Measurements from ENCODE around the gene HLCS.

HLCS gene

DNA sequence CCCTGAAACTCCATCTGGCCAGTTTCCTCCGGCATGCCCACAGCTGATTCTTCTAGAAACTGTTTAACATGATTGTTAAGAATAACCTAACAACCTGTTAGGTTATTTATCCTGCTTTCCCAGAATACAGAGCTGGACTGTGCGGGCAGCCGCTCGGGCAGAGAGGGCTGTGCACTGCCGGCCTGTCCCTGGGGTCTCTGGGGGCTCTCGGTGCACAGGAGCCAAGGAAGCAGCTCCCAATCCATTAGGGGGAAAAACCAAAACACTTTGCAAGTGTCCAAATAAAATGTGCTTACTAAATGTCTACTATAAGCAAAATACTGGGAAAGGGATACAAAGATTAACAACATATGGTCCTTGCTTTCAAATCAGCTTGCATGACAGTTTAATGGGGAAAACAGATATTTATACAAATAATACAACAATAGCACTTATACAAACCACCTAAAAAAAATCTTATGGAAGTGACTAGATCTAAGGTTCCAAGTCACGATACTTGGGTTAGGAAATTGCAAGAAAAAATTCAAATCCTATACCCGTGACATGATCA lies 50.7 kb downstream of the HLCS start:
- DNase-seq (ENCODE audit: low read depth in 1 of 2, low spot score in 1 of 2): no peak

- DNase-seq (ENCODE audit: low read depth in 1 of 2, low spot score in 1 of 2): no peak
Measured at GRCh38 chr21:36915014-36915695, 51.3 kb downstream of the HLCS start.

GRCh38 chr21:36914244-36915013 lies 52.0 kb downstream of the HLCS start:
- DNase-seq (ENCODE audit: low read depth in 1 of 2, low spot score in 1 of 2): no peak

DNA sequence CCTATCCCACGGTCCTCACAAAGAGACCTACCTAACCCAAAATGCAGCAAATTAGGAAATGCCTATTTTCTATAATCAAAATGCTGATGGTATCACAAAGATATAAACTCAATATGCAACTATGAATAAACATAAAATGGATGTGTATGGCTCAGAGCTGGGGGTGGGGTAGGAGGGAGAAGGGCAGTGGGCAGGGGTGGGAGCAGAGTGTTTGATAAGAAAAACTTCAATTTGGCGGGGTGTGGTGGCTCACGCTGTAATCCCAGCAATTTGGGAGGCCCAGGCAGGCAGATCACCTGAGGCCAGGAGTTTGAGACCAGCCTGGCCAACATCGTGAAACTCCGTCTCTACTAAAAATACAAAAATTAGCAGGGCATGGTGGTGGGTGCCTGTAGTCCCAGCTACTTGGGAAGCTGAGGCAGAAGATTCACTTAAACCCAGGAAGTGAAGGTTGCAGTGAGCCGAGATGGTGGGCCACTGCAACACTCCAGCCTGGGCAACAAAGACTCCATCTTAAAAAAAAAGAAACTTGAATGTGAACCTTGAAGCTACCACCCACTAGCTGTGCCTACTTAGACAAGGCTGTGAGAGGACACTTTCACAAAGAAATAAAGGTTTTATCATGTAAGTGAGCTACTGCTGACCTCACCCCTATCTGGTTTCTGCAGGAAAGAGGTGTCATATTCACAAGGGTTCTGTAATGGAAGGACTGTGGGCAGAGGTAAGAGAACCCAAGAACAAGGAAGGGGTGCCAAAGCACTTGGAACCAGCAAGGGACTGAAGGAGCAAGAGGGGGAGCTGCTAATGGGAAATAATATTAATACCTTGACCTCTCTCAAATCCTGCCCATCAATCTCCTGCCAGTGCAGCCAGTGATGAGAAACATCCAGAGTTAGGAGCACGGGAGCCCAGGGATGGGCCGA lies 53.0 kb downstream of the HLCS start:
- no peak for DNase-seq (ENCODE audit: low read depth in 1 of 2, low spot score in 1 of 2)

DNA sequence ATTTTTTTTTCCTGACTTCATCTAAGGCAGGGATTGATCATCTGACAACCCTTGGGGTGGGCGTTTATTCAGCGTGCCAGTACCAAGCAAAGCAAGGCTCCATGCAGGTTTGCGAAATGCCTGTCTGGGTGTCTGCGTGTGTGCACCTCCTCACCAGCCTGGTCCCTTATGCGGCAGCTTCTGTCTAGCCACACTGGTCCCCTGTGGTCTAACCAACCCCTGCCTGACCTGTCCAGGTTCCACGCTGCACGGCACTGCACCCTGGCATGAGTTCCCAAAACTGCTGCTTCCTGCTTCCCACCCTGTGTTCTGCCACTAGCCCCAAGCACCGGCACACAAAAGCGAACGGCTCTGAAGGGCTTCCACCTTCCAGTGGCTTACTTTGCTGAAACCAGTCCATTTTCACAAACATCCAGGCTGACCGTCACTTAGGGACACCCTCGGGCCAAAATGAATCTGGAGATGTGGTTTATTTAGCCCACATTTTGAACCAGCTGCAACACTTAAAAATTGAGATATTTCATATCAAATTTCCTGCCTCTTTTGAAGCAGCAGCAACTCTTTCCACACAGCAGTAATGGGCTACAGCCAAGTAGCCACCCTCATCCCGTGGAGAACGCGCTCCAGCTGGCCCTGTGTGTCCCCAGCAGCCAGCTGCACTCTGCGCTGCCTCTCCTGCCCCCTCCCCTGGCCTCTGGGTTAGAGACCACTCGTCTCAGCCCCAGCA lies 55.7 kb downstream of the HLCS start:
- no peak for DNase-seq (ENCODE audit: low read depth in 1 of 2, low spot score in 1 of 2)

- peak in 1 of 2 donors; percentile 5 for DNase-seq (ENCODE audit: low read depth in 1 of 2, low spot score in 1 of 2)
Measured at GRCh38 chr21:36909901-36910561, 56.4 kb downstream of the HLCS start.

DNA sequence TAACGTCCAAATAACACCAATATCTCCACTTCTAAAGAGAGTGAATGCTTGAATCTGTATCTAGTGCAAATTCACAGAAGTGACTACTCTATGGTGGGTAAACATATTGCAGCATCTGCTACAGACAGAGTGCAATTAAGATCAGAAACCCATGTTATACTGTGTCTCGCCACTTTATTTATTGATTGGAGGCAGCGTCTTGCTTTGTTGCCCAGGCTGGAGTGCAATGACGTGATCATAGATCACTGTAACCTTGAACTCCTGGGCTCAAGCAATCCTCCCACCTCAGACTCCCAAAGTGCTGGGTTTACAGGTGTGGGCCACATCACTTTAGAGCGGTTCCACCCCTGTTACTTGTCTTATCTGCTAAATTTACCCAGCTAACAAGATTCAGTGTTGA lies 57.0 kb downstream of the HLCS start:
- no peak for DNase-seq (ENCODE audit: low read depth in 1 of 2, low spot score in 1 of 2)

DNA sequence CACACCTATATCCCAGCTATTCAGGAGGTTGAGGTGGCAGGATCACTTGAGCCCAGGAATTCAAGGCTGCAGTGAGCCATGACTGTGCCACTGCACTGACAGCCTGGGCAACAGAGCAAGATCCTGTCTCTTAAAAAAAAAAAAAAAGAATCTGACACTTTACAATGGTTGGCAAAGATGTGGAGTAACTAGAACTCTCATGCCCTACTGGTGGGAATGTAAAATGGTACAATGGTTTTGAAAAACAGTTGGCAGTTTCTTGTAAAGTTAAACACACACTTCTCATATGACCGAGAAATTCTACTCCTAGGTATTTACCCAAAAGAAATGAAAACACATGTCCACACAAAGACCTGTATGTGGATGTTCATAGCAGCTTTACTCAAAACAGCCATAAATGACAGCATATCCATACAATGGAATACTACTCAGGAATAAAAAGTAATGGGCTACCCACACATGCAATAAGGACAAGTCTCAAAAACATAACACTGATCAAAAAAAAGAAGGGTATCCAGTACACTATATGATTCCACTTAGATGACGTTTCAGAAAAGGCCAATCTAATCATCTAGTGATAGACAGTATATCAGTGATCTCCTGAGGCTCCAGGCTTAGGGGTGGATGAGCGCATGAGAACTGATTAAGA lies 58.1 kb downstream of the HLCS start:
- DNase-seq (ENCODE audit: low read depth in 1 of 2, low spot score in 1 of 2): no peak

DNA sequence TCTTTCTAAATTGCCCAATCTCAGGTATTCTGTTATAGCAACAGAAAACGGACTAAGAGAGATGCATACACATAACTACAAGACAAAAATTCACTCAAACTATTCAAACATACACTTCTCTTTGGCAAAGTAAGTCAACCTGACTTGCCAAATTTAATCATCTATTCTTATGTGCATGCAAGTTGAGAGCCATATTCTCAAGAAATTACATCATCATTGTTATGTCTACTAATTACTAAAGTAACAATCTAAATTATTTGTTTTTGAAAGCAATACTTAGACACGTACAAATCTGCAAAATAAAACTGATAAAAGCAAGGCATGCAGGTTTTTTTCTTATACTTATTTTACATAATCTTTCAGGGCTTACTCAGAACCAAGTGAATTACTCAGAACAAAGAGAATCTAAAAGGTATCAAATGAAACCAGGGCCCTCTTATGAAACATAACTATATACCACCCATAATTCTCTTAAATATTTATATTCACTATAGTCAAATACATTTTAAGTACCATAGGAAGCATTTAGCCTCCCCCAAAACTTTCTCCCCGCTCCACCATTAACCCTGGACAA lies 62.3 kb downstream of the HLCS start:
- DNase-seq (ENCODE audit: low read depth in 1 of 2, low spot score in 1 of 2): no peak

GRCh38 chr21:36902793-36903192 lies 63.7 kb downstream of the HLCS start:
- DNase-seq (ENCODE audit: low read depth in 1 of 2, low spot score in 1 of 2): no peak

GRCh38 chr21:36902331-36902730 lies 64.1 kb downstream of the HLCS start:
- DNase-seq (ENCODE audit: low read depth in 1 of 2, low spot score in 1 of 2): no peak

GRCh38 chr21:36901575-36901974 lies 64.9 kb downstream of the HLCS start:
- DNase-seq (ENCODE audit: low read depth in 1 of 2, low spot score in 1 of 2): no peak

GRCh38 chr21:36893581-36893980 lies 72.9 kb downstream of the HLCS start:
- DNase-seq (ENCODE audit: low read depth in 1 of 2, low spot score in 1 of 2): no peak

DNA sequence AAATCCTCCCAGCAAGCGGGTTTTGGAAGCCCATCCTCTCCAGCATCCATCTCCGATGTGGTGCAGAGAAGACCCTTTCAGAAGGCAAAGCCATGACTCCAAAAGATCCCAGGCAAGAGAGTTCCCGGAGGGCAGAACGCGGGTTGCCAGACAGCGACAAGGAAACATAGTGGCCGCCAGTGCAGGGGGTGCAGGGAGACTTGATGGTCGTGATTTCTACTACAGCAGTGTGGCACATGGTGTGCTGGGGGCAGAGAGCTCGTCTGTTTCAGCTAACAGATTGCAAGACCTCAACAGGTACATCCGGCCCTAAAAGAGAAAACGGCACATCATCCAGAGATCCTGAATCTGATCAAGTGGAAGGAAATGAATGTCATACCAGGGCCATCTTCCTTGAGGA lies 74.3 kb downstream of the HLCS start:
- no peak for DNase-seq (ENCODE audit: low read depth in 1 of 2, low spot score in 1 of 2)

DNA sequence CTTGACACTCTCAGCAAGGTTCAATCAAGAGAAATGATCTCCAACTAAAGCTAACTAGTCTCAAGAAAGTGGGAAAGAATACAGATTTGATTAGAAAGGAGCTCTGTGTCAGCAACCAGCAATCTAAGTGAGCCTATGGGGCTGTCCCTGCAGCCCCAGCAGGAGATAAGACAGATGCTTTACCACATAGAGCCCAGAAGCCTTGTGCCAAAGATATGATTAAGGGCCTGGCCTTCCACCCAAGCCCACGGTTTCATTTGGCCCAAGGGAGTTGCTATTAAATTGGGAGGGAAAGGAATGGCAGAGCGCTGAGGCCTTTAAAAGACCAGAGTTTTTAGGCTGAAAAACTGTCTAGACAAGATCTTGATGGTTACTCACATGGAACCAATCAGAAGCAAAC lies 74.8 kb downstream of the HLCS start:
- DNase-seq (ENCODE audit: low read depth in 1 of 2, low spot score in 1 of 2): no peak

DNA sequence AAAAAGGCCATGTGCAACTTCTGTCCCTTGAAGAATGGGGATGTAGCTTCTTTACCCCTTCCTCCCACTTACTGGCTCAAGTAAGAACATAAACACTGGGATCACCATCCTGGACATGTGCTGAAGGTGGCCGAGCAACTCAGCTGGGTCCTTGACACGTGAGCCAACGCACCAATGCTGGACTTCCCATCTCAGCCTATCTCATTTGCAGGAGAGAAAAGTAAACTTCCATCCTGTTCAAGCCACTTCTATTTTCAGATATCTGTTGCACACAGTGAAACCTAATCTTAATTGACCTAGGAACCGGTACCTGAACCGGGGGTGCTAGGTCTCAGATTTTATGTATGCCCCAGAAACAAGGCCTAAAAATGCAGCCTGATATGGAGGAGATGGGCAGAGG lies 75.3 kb downstream of the HLCS start:
- DNase-seq (ENCODE audit: low read depth in 1 of 2, low spot score in 1 of 2): no peak

DNA sequence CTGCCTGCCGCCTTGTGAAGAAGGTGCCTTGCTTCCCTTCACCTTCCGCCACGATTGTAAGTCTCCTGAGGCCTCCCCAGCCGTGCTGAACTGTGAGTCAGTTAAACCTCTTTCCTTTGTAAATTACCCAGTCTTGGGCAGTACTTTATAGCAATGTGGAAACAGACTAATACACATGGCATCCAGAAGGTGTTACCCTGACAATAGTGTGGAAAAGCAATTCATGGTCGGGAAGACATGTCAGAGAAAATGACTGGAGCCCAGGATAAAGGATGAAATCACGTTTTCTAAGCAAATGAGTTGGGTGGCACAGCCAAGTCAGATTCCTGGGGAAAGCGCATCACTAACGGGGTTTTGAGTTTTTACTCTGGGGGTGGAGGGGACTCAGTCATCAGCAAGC lies 76.4 kb downstream of the HLCS start:
- DNase-seq (ENCODE audit: low read depth in 1 of 2, low spot score in 1 of 2): no peak

GRCh38 chr21:36889401-36889800 lies 77.1 kb downstream of the HLCS start:
- no peak for DNase-seq (ENCODE audit: low read depth in 1 of 2, low spot score in 1 of 2)

GRCh38 chr21:36888466-36888865 lies 78.0 kb downstream of the HLCS start:
- no peak for DNase-seq (ENCODE audit: low read depth in 1 of 2, low spot score in 1 of 2)
